NCI-H2029 (cell line): ENCODE data around the gene NLRP6.
A peak's percentile ranks its signal among the peaks of the same experiment; 100 is the strongest.

Experiments
- DNase-seq: peaks from one replicate; lab custom pipeline; 2025; lab: John Stamatoyannopoulos, UW

Gene NLRP6

GRCh38 chr11:256952-257737, 21.1 kb upstream of the NLRP6 start:
- DNase-seq, result no peak

GRCh38 chr11:257766-258493, 20.3 kb upstream of the NLRP6 start:
- DNase-seq, result no peak

- DNase-seq, result no peak
Measured at GRCh38 chr11:259413-259812, 18.8 kb upstream of the NLRP6 start.

GRCh38 chr11:261624-262023, 16.6 kb upstream of the NLRP6 start:
- no peak for DNase-seq

GRCh38 chr11:266676-267439, 11.3 kb upstream of the NLRP6 start:
- DNase-seq, result no peak

- no peak for DNase-seq
Measured at GRCh38 chr11:267491-267994, 10.7 kb upstream of the NLRP6 start.

GRCh38 chr11:268716-269145, 9.5 kb upstream of the NLRP6 start:
- peak; percentile 25 for DNase-seq

GRCh38 chr11:269146-269890, 8.9 kb upstream of the NLRP6 start:
- DNase-seq, result no peak

- DNase-seq, result no peak
Measured at GRCh38 chr11:270451-271318, 7.5 kb upstream of the NLRP6 start.

- no peak for DNase-seq
Measured at GRCh38 chr11:271319-271715, 6.9 kb upstream of the NLRP6 start.

GRCh38 chr11:272195-272930, 5.8 kb upstream of the NLRP6 start:
- no peak for DNase-seq

- DNase-seq, result no peak
Measured at GRCh38 chr11:272931-273198, 5.3 kb upstream of the NLRP6 start.

- DNase-seq, result no peak
Measured at GRCh38 chr11:276219-276618, 2.0 kb upstream of the NLRP6 start.

- no peak for DNase-seq
Measured at GRCh38 chr11:279040-279965, 1.1 kb downstream of the NLRP6 start.

- DNase-seq, result no peak
Measured at GRCh38 chr11:279966-280705, 1.9 kb downstream of the NLRP6 start.

GRCh38 chr11:280706-281485, 2.7 kb downstream of the NLRP6 start:
- DNase-seq, result no peak

- no peak for DNase-seq
Measured at GRCh38 chr11:281486-282161, 3.4 kb downstream of the NLRP6 start.
